NCI-H2081 (cell line): ENCODE results near the gene PRODH2.
"Not testable (repeated sequence)": the region's sequence is repeated elsewhere in the genome, so short reads cannot be mapped to it uniquely, and the experiment has no call there.

Experiments
- DNase-seq, 2 experiments: peaks; one replicate each; lab custom pipeline; 2025; lab: John Stamatoyannopoulos, UW

PRODH2 gene

GRCh38 chr19:35796645-35797542 lies 15.8 kb downstream of the PRODH2 start:
- no peak for DNase-seq

- not testable (repeated sequence) for DNase-seq
Measured at GRCh38 chr19:35795564-35795963, 17.1 kb downstream of the PRODH2 start.

GRCh38 chr19:35793381-35794165 lies 19.1 kb downstream of the PRODH2 start:
- DNase-seq: no peak

- no peak for DNase-seq
Measured at GRCh38 chr19:35792888-35793287, 19.8 kb downstream of the PRODH2 start.

- DNase-seq: no peak
Measured at GRCh38 chr19:35792312-35792711, 20.3 kb downstream of the PRODH2 start.

GRCh38 chr19:35791814-35792279 lies 20.8 kb downstream of the PRODH2 start:
- no peak for DNase-seq

- DNase-seq: peak in 1 of 2 experiments; percentile 18
Measured at GRCh38 chr19:35790981-35791813, 21.4 kb downstream of the PRODH2 start.

- DNase-seq: no peak
Measured at GRCh38 chr19:35789978-35790944, 22.4 kb downstream of the PRODH2 start.

- DNase-seq: no peak
Measured at GRCh38 chr19:35789195-35789977, 23.3 kb downstream of the PRODH2 start.

GRCh38 chr19:35788205-35788960 lies 24.3 kb downstream of the PRODH2 start:
- DNase-seq: no peak

- no peak for DNase-seq
Measured at GRCh38 chr19:35787227-35787799, 25.3 kb downstream of the PRODH2 start.

- no peak for DNase-seq
Measured at GRCh38 chr19:35786299-35787160, 26.1 kb downstream of the PRODH2 start.

GRCh38 chr19:35785339-35785627 lies 27.4 kb downstream of the PRODH2 start:
- no peak for DNase-seq

GRCh38 chr19:35784503-35785338 lies 27.9 kb downstream of the PRODH2 start:
- DNase-seq: no peak

GRCh38 chr19:35783469-35784434 lies 28.9 kb downstream of the PRODH2 start:
- no peak for DNase-seq

GRCh38 chr19:35782589-35782988 lies 30.1 kb downstream of the PRODH2 start:
- DNase-seq: no peak
